AG10803 (cell line): ENCODE data around the gene DLG2.
"Not testable (repeated sequence)": the region's sequence is repeated elsewhere in the genome, so short reads cannot be mapped to it uniquely, and the experiment has no call there.

ENCODE experiments used
- DNase-seq: peaks from one replicate; pipeline ENCODE4 v3.0.0; 2010; ENCODE audit warnings: low read depth
- H3K4me3 ChIP-seq: 2 replicates; pipeline ENCODE4 v1.5.1; 2011; ENCODE audit warnings: mild to moderate bottlenecking, low read length, control low read depth
- CTCF ChIP-seq: conservative IDR thresholded peaks from 2 replicates; pipeline ENCODE4 v1.5.1; 2011; ENCODE audit warnings: mild to moderate bottlenecking, low read length, control low read depth, inconsistent platforms

Gene DLG2

DNA sequence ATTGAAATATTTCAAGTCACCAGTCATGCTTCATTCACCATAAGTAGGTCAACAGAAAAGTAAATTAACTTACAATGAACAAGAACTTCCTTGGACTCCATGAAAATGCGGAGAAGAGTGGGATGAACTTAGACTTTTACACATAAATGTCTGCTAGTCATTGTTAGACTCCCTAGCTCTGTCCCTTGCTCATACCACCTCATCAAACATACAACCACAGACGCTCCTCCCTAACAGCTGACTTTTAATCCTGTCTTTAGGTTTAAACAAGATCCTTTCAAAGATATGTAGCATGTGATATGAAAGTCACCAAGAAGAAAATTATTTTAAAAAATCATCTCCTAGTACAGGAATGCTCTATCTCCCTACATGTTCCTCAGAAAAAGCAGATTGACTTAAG, 248.1 kb downstream of the DLG2 start:
- H3K4me3 ChIP-seq, result no peak overlapping the region
- TF ChIP-seq CTCF, result no peak
- no peak for DNase-seq

GRCh38 chr11:85377901-85378300, 249.2 kb downstream of the DLG2 start:
- DNase-seq, result no peak
- no peak for TF ChIP-seq CTCF
- H3K4me3 ChIP-seq, result no peak overlapping the region

DNA sequence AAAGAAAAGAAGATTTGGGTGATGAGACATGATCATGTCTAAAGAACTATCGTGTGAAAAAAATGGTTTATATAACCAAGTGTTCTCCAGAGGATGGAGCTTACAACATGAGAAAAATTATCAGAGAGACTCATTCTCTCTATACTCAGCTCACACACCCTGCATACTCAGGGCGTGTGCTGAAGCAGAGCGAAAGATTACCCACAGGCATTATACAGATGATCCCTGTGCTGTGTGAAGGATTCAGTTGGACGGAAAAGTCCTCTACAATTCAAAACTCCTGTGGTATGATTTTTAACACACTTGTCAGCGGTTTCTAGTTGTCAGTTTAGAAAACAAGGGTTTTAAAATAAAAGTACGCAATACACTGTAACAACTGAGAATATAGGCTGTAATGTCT, 267.3 kb downstream of the DLG2 start:
- no peak for TF ChIP-seq CTCF
- DNase-seq, result no peak

GRCh38 chr11:85355921-85356320, 271.2 kb downstream of the DLG2 start:
- no peak for TF ChIP-seq CTCF
- H3K4me3 ChIP-seq, result no peak overlapping the region
- DNase-seq, result no peak

More for the DNA sequence above, 267.3 kb downstream of the DLG2 start:
- no peak overlapping the region for H3K4me3 ChIP-seq

DNA sequence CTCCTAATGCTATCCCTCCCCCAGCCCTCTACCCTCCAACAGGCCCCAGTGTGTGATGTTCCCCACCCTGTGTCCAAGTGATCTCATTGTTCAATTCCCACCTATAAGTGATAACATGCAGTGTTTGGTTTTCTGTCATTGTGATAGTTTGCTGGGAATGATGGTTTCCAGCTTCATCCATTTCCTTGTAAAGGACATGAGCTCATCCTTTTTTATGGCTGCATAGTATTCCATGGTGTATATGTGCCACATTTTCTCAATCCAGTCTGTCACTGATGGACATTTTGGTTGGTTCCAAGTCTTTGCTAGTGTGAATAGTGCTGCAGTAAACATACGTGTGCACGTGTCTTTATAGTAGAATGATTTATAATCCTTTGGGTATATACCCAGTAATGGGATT, 277.6 kb downstream of the DLG2 start:
- not testable (repeated sequence) for DNase-seq, H3K4me3 ChIP-seq

DNA sequence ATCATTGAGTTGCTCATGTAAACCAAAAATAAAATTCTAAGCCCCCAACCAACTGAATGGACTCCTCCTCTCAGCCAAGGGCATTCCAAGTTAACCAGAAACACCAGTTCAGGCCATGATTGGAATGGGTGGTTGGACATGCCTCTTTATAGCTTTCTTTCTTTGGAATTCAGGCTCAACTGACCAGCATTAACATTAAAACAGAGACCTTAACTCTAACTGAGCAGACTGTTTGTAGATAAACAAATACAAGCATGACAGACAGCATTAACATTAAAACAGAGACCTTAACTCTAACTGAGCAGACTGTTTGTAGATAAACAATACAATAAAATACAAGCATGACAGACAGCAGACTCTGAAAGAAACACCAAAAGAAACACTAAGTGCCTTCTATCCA, 278.2 kb downstream of the DLG2 start:
- no peak overlapping the region for H3K4me3 ChIP-seq
- TF ChIP-seq CTCF, result no peak
- DNase-seq, result no peak

DNA sequence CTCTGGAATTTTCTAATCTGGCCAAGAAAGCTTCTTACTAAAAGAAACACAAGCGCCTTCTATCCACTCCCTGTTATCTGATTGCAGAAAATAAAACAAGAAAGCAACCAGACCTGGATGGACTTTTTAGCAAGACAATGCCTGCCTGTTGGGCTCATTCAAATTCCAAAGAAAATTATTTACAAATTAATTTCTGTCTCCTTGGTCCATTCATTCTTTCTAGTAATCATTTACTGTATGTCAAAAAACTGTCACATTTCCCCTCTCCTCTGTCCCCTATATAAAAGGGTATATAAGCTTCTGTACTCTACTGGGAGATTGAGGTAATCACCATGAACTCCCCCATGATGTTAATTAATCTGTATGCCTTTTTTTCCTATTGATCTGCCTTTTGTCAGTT, 279.9 kb downstream of the DLG2 start:
- no peak overlapping the region for H3K4me3 ChIP-seq
- DNase-seq, result no peak
- no peak for TF ChIP-seq CTCF

DNA sequence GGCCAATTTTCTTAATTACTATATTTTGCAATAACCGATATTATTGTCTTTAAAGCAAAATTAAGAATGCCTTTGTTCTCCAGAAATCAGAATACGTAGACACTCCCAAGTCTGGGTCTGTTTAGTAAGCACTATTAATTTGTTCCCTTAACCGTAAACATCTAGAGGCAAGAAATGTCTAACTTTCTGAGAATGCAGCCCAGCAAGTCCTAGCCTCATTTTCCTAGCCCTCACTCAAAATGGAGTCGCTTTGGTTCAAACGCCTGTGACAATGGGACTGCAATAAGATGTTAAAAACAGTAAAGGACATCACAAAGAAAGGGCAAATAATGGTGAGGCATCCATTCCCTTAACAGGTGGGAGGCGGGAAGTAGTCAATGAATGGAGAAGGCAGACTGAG, 280.7 kb downstream of the DLG2 start:
- DNase-seq, result no peak
- H3K4me3 ChIP-seq, result no peak overlapping the region
- TF ChIP-seq CTCF, result no peak

GRCh38 chr11:85340846-85341245, 286.3 kb downstream of the DLG2 start:
- DNase-seq, H3K4me3 ChIP-seq: not testable (repeated sequence)
